MCF 10A (cell line): Measurements from ENCODE around the gene STAT6. TPM values are rescaled to one million over a fixed set of nuclear protein-coding genes. Genes with fewer than 3 reads are reported as not detected.

Experiments
- BruUV-seq: library from RNA; stranded (reverse); fragments of 400-500 nt; replicated peaks from 2 replicates; lab custom pipeline; 2021; lab: Mats Ljungman, UMichigan
- CTCF ChIA-PET: fragments of 300-600 bp; sonication (Branson Sonifier 250); formaldehyde crosslinking; extraction: SDS; loops from one replicate; lab custom pipeline; 2021; ENCODE audit warnings: antibody characterized with exemption, inconsistent platforms; lab: Yijun Ruan, JAX
- POLR2A ChIA-PET: fragments of 300-600, 350-650 bp; sonication (Branson Sonifier 250); formaldehyde crosslinking; extraction: SDS; loops from one replicate; lab custom pipeline; 2020; ENCODE audit warnings: antibody characterized with exemption, inconsistent platforms; lab: Yijun Ruan, JAX
- DNase-seq: peaks from one replicate; pipeline ENCODE4 v3.0.0-alpha.2; 2018; ENCODE audit not compliant: unreplicated experiment
- H3K27ac Mint-ChIP-seq: one replicate; pipeline ENCODE4 v1.8.0; 2022; ENCODE audit warnings: mild to moderate bottlenecking, low read depth, mixed read lengths; ENCODE audit not compliant: unreplicated experiment
- H3K27me3 Mint-ChIP-seq: one replicate; pipeline ENCODE4 v1.8.0; 2022; ENCODE audit warnings: mixed read lengths; ENCODE audit not compliant: insufficient read depth, unreplicated experiment
- H3K36me3 Mint-ChIP-seq: one replicate; pipeline ENCODE4 v1.8.0; 2022; ENCODE audit warnings: mild to moderate bottlenecking, moderate library complexity, mixed read lengths; ENCODE audit not compliant: insufficient read depth, unreplicated experiment
- H3K4me1 Mint-ChIP-seq: one replicate; pipeline ENCODE4 v1.8.0; 2022; ENCODE audit warnings: mixed read lengths; ENCODE audit not compliant: insufficient read depth, unreplicated experiment
- H3K4me3 Mint-ChIP-seq: one replicate; pipeline ENCODE4 v1.8.0; 2022; ENCODE audit warnings: mild to moderate bottlenecking, moderate library complexity, mixed read lengths; ENCODE audit not compliant: unreplicated experiment
- H3K9me3 Mint-ChIP-seq: one replicate; pipeline ENCODE4 v1.8.0; 2022; ENCODE audit warnings: mixed read lengths; ENCODE audit not compliant: unreplicated experiment
- intact Hi-C: fragments of 100-400 bp; cut with micrococcal nuclease; formaldehyde crosslinking; loops from 2 replicates; pipeline ENCODE4 v1.14.1; 2022
- total RNA-seq: library from RNA; stranded (reverse); gene quantifications from 2 replicates; pipeline ENCODE4 v1.2.3, GENCODE V29; 2022
- TF ChIP-seq, protein P1 (sequence below): fragments of 200-600 bp; IDR thresholded peaks from one replicate; pipeline ENCODE4 v1.8.0; 2022; ENCODE audit warnings: antibody characterized with exemption, mild to moderate bottlenecking; ENCODE audit not compliant: unreplicated experiment

The STAT6 gene
- total RNA-seq, 1 experiment from 2014 or later, result 99.7 TPM

- ChIA-PET CTCF (interaction anchor here (0.8 kb wide), 1 partner anchor 24 kb away, joined by 3 read pairs; no protein-coding TSS in a partner anchor), POLR2A (no interaction called here)
- H3K4me3 Mint-ChIP-seq, result no peak overlapping the region
- H3K9me3 Mint-ChIP-seq, result no peaks in the 10 kb centered on the region
- intact Hi-C loops, result no loop called here
- peaks cover 35% of the 10 kb centered on the region for H3K36me3 Mint-ChIP-seq
- TF ChIP-seq, protein P1, sequence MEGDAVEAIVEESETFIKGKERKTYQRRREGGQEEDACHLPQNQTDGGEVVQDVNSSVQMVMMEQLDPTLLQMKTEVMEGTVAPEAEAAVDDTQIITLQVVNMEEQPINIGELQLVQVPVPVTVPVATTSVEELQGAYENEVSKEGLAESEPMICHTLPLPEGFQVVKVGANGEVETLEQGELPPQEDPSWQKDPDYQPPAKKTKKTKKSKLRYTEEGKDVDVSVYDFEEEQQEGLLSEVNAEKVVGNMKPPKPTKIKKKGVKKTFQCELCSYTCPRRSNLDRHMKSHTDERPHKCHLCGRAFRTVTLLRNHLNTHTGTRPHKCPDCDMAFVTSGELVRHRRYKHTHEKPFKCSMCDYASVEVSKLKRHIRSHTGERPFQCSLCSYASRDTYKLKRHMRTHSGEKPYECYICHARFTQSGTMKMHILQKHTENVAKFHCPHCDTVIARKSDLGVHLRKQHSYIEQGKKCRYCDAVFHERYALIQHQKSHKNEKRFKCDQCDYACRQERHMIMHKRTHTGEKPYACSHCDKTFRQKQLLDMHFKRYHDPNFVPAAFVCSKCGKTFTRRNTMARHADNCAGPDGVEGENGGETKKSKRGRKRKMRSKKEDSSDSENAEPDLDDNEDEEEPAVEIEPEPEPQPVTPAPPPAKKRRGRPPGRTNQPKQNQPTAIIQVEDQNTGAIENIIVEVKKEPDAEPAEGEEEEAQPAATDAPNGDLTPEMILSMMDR, result no peak
- no peak for DNase-seq
- no peak overlapping the region for H3K27ac Mint-ChIP-seq
- H3K27me3 Mint-ChIP-seq, result no peaks in the 10 kb centered on the region
- peaks cover 14% of the 10 kb centered on the region for H3K4me1 Mint-ChIP-seq
- BruUV-seq, result no TSS peak
These were observed 32.3 kb upstream of the STAT6 start for GRCh38 chr12:57143454-57143853.

GRCh38 chr12:57142727-57143126 is 31.6 kb upstream of the STAT6 start:
- BruUV-seq, result no TSS peak
- no peak for DNase-seq
- TF ChIP-seq, protein P1, result no peak
- H3K36me3 Mint-ChIP-seq, result peaks cover 35% of the 10 kb centered on the region
- H3K27ac Mint-ChIP-seq, result no peak overlapping the region
- ChIA-PET CTCF (interaction anchor here (0.8 kb wide), 1 partner anchor 25 kb away, joined by 3 read pairs; no protein-coding TSS in a partner anchor), POLR2A (no interaction called here)
- no peaks in the 10 kb centered on the region for H3K9me3 Mint-ChIP-seq
- H3K27me3 Mint-ChIP-seq, result no peaks in the 10 kb centered on the region
- intact Hi-C loops, result no loop called here
- H3K4me1 Mint-ChIP-seq, result peaks cover 12% of the 10 kb centered on the region
- no peak overlapping the region for H3K4me3 Mint-ChIP-seq

DNA sequence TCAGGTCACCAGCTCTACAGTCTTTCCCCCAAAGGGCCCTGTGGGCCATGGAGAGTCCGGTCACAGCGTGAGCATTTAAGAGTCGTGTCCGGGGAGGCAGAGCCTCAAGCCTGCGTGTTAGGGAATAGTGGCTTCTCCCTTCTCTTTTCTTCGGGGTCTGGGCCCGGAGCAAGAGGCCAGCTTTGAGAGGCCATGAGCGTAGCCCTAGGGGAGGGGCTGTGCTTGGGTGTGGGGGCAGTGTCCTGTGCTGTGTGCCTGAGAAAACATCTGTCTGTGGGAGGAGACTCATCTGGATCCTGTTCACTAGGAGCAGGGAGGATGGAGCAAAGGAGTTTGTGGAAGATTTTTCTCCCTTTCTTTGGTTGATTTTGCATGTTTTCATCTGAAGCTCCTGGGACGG is 31.0 kb upstream of the STAT6 start:
- DNase-seq, result no peak
- no peak overlapping the region for H3K4me3 Mint-ChIP-seq
- intact Hi-C loops, result no loop called here
- ChIA-PET POLR2A (no interaction called here), CTCF (no interaction called here)
- H3K27ac Mint-ChIP-seq, result no peak overlapping the region
- H3K36me3 Mint-ChIP-seq, result peaks cover 32% of the 10 kb centered on the region
- no peaks in the 10 kb centered on the region for H3K9me3 Mint-ChIP-seq
- no TSS peak for BruUV-seq
- H3K27me3 Mint-ChIP-seq, result no peaks in the 10 kb centered on the region
- peaks cover 6% of the 10 kb centered on the region for H3K4me1 Mint-ChIP-seq
- TF ChIP-seq, protein P1, result no peak

GRCh38 chr12:57141249-57141648 is 30.1 kb upstream of the STAT6 start:
- POLR2A ChIA-PET, result interaction anchor here (0.7 kb wide), 1 partner anchor 14 kb away, joined by 3 read pairs; no protein-coding TSS in a partner anchor
- no TSS peak for BruUV-seq
- CTCF ChIA-PET, result interaction anchor here (0.8 to 1.4 kb wide), 2 partner anchors 34 to 80 kb away, joined by 3 to 4 read pairs; no protein-coding TSS in a partner anchor
- H3K27ac Mint-ChIP-seq, result no peak overlapping the region
- no peak for DNase-seq
- intact Hi-C loops, result no loop called here
- TF ChIP-seq, protein P1, result no peak
- H3K4me3 Mint-ChIP-seq, result no peak overlapping the region
- no peaks in the 10 kb centered on the region for H3K9me3 Mint-ChIP-seq
- H3K4me1 Mint-ChIP-seq, result peaks cover 6% of the 10 kb centered on the region
- H3K27me3 Mint-ChIP-seq, result no peaks in the 10 kb centered on the region
- H3K36me3 Mint-ChIP-seq, result peaks cover 27% of the 10 kb centered on the region
